SK-N-SH treated with all-trans-retinoic acid at 6 μM for 48 hours (cell line): ENCODE measurements around the gene NTPCR.

ENCODE experiments used
- ATAC-seq: fragments of 200-7000 bp; cut with Tn5 transposase; 3 replicates; pipeline ENCODE4 v1.9.1; 2020; ENCODE audit warnings: mild to moderate bottlenecking, moderate library complexity
- ARNTL ChIP-seq: fragments of 450-650 bp; formaldehyde crosslinking; IDR thresholded peaks from 2 replicates; pipeline ENCODE4 v1.5.0; 2020; ENCODE audit warnings: low read depth, mild to moderate bottlenecking, moderate library complexity, borderline replicate concordance
- CSRNP3 ChIP-seq: fragments of 250-450 bp; sonication (Bioruptor Pico); IDR thresholded peaks from 2 replicates; pipeline ENCODE4 v1.5.1; 2021; ENCODE audit warnings: mild to moderate bottlenecking, moderate library complexity
- ESRRG ChIP-seq: fragments of 250-450 bp; sonication (Bioruptor Pico); IDR thresholded peaks from 2 replicates; pipeline ENCODE4 v1.6.1; 2021; ENCODE audit warnings: mild to moderate bottlenecking
- GLIS3 ChIP-seq: fragments of 250-450 bp; sonication (Bioruptor Pico); IDR thresholded peaks from 2 replicates; pipeline ENCODE4 v1.5.0; 2020; ENCODE audit warnings: mild to moderate bottlenecking, moderate library complexity
- ISL1 ChIP-seq: fragments of 250-450 bp; sonication (Bioruptor Pico); IDR thresholded peaks from 2 replicates; pipeline ENCODE4 v2.1.2; 2022; ENCODE audit warnings: mild to moderate bottlenecking, moderate library complexity
- OSR1 ChIP-seq: fragments of 250-450 bp; sonication (Bioruptor Pico); IDR thresholded peaks from 2 replicates; pipeline ENCODE4 v1.8.0; 2022; ENCODE audit warnings: moderate library complexity, mild to moderate bottlenecking, inconsistent platforms
- PPARA ChIP-seq: fragments of 250-450 bp; sonication (Bioruptor Pico); IDR thresholded peaks from 2 replicates; pipeline ENCODE4 v1.5.0; 2020; ENCODE audit warnings: mild to moderate bottlenecking, borderline replicate concordance
- RARB ChIP-seq: fragments of 250-450 bp; sonication (Bioruptor Pico); IDR thresholded peaks from 2 replicates; pipeline ENCODE4 v1.8.0; 2021; ENCODE audit warnings: mild to moderate bottlenecking, moderate library complexity
- SNAI2 ChIP-seq: fragments of 250-450 bp; sonication (Bioruptor Pico); IDR thresholded peaks from 2 replicates; pipeline ENCODE4 v1.5.0; 2020; ENCODE audit warnings: mild to moderate bottlenecking, moderate library complexity
- TCF4 ChIP-seq: fragments of 250-450 bp; sonication (Bioruptor Pico); IDR thresholded peaks from 2 replicates; pipeline ENCODE4 v1.8.0; 2021; ENCODE audit warnings: mild to moderate bottlenecking, moderate library complexity, borderline replicate concordance
- TOX ChIP-seq: fragments of 250-450 bp; sonication (Bioruptor Pico); IDR thresholded peaks from 2 replicates; pipeline ENCODE4 v1.8.0; 2021; ENCODE audit warnings: mild to moderate bottlenecking, moderate library complexity, borderline replicate concordance
- TSHZ2 ChIP-seq: fragments of 250-450 bp; sonication (Bioruptor Pico); IDR thresholded peaks from 2 replicates; pipeline ENCODE4 v1.5.0; 2020; ENCODE audit warnings: mild to moderate bottlenecking, moderate library complexity
- ZC3H10 ChIP-seq: fragments of 250-450 bp; sonication (Bioruptor Pico); IDR thresholded peaks from 2 replicates; pipeline ENCODE4 v1.5.1; 2021; ENCODE audit warnings: mild to moderate bottlenecking, moderate library complexity
- ZFP3 ChIP-seq: fragments of 250-450 bp; sonication (Bioruptor Pico); IDR thresholded peaks from 2 replicates; pipeline ENCODE4 v1.5.0; 2020; ENCODE audit warnings: mild to moderate bottlenecking, moderate library complexity
- ZFP30 ChIP-seq: fragments of 450-650 bp; formaldehyde crosslinking; IDR thresholded peaks from 2 replicates; pipeline ENCODE4 v1.5.0; 2022; ENCODE audit warnings: mild to moderate bottlenecking, moderate library complexity
- ZNF565 ChIP-seq: fragments of 450-650 bp; formaldehyde crosslinking; conservative IDR thresholded peaks from 2 replicates; pipeline ENCODE4 v1.5.0; 2020; ENCODE audit warnings: low read depth, mild to moderate bottlenecking, moderate library complexity
- ZNF70 ChIP-seq: fragments of 450-650 bp; formaldehyde crosslinking; IDR thresholded peaks from 2 replicates; pipeline ENCODE4 v1.5.0; 2020; ENCODE audit warnings: mild to moderate bottlenecking, moderate library complexity
- ZNF8 ChIP-seq: fragments of 450-650 bp; formaldehyde crosslinking; IDR thresholded peaks from 2 replicates; pipeline ENCODE4 v1.5.0; 2020; ENCODE audit warnings: mild to moderate bottlenecking, moderate library complexity
- TF ChIP-seq, protein P1 (sequence below): fragments of 250-450 bp; sonication (Bioruptor Pico); IDR thresholded peaks from 2 replicates; pipeline ENCODE4 v1.8.0; 2021; ENCODE audit warnings: low read depth, mild to moderate bottlenecking, moderate library complexity, borderline replicate concordance
- TF ChIP-seq, protein P2 (sequence below): fragments of 250-450 bp; sonication (Bioruptor Pico); IDR thresholded peaks from 2 replicates; pipeline ENCODE4 v1.5.1; 2020; ENCODE audit warnings: low read depth, mild to moderate bottlenecking, moderate library complexity
- TF ChIP-seq, protein P3 (sequence below): fragments of 250-450 bp; sonication (Bioruptor Pico); IDR thresholded peaks from 2 replicates; pipeline ENCODE4 v1.8.0; 2020; ENCODE audit warnings: mild to moderate bottlenecking, moderate library complexity, borderline replicate concordance

The NTPCR gene

DNA sequence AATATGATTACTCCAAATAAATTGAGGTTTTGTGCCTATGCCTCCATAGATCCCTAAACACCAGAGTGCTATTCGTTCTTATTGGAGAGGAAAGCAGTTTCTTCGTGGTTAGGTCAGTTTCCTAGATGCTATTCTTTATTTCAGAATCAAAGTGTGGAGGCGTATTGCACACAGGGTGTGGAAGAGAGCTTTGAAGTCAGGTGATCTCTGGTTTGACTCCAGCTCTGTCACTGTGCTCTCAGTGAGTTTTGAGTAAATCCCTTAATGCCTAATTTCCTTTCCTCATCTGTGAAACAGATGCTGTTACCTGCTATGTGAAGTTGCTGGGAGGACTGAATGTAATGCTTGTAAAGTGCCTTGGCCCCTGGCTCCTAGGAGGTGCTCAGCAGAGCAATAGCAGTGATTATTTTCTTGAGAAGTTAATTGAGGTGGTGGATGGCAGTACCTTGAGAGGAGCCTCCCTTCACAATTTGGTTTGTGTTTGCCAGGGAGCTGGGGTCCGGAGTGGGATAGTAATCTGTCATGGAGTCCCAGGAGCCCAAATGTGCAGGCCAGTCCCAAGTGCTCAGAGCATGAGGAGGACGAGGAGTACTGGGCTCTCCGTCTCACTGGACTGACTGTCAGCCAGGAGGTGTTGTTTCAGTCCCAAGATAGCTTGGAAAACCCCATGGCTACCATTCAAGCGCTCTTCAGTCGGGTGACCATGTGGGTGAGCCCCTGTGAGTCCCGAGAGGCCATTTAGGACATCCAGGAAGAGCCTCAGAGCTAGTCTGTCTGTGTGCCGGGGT lies 14.9 kb downstream of the NTPCR start:
- ATAC-seq, result no peak
- TF ChIP-seq ZNF8 (no peak), ZFP30 (CRISPR knock-in tag) (no peak), RARB (CRISPR knock-in tag) (no peak), OSR1 (CRISPR knock-in tag) (no peak), TOX (CRISPR knock-in tag) (no peak), ISL1 (CRISPR knock-in tag) (no peak), ZC3H10 (CRISPR knock-in tag) (no peak), TCF4 (CRISPR knock-in tag) (no peak), ZFP3 (no peak), ARNTL (CRISPR knock-in tag) (no peak)
- TF ChIP-seq, protein P1, sequence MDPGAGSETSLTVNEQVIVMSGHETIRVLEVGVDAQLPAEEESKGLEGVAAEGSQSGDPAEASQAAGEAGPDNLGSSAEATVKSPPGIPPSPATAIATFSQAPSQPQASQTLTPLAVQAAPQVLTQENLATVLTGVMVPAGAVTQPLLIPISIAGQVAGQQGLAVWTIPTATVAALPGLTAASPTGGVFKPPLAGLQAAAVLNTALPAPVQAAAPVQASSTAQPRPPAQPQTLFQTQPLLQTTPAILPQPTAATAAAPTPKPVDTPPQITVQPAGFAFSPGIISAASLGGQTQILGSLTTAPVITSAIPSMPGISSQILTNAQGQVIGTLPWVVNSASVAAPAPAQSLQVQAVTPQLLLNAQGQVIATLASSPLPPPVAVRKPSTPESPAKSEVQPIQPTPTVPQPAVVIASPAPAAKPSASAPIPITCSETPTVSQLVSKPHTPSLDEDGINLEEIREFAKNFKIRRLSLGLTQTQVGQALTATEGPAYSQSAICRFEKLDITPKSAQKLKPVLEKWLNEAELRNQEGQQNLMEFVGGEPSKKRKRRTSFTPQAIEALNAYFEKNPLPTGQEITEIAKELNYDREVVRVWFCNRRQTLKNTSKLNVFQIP (CRISPR knock-in tag), result no peak

GRCh38 chr1:232965912-232966217 lies 15.5 kb downstream of the NTPCR start:
- TF ChIP-seq TSHZ2, result no peak
- TF ChIP-seq TCF4 (CRISPR knock-in tag), result no peak
- no peak for TF ChIP-seq ARNTL (CRISPR knock-in tag)
- no peak for TF ChIP-seq ISL1 (CRISPR knock-in tag)
- TF ChIP-seq ZC3H10 (CRISPR knock-in tag), result no peak
- TF ChIP-seq TOX (CRISPR knock-in tag), result no peak
- TF ChIP-seq ZNF565, result no peak
- TF ChIP-seq, protein P2, sequence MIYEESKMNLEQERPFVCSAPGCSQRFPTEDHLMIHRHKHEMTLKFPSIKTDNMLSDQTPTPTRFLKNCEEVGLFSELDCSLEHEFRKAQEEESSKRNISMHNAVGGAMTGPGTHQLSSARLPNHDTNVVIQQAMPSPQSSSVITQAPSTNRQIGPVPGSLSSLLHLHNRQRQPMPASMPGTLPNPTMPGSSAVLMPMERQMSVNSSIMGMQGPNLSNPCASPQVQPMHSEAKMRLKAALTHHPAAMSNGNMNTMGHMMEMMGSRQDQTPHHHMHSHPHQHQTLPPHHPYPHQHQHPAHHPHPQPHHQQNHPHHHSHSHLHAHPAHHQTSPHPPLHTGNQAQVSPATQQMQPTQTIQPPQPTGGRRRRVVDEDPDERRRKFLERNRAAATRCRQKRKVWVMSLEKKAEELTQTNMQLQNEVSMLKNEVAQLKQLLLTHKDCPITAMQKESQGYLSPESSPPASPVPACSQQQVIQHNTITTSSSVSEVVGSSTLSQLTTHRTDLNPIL (CRISPR knock-in tag), result no peak
- no peak for TF ChIP-seq OSR1 (CRISPR knock-in tag)
- no peak for TF ChIP-seq SNAI2 (CRISPR knock-in tag)
- no peak for TF ChIP-seq ZNF70 (CRISPR knock-in tag)
- no peak for TF ChIP-seq CSRNP3 (CRISPR knock-in tag)
- TF ChIP-seq ZFP3, result no peak
- ATAC-seq, result no peak

GRCh38 chr1:232966663-232967062 lies 16.3 kb downstream of the NTPCR start:
- ATAC-seq, result no peak
- TF ChIP-seq ZFP30 (CRISPR knock-in tag) (no peak), ZNF8 (no peak), CSRNP3 (CRISPR knock-in tag) (no peak), PPARA (CRISPR knock-in tag) (no peak), ESRRG (CRISPR knock-in tag) (no peak), GLIS3 (no peak), ZC3H10 (CRISPR knock-in tag) (no peak), TCF4 (CRISPR knock-in tag) (no peak)
- TF ChIP-seq, protein P2 (CRISPR knock-in tag), result no peak
- TF ChIP-seq, protein P3, sequence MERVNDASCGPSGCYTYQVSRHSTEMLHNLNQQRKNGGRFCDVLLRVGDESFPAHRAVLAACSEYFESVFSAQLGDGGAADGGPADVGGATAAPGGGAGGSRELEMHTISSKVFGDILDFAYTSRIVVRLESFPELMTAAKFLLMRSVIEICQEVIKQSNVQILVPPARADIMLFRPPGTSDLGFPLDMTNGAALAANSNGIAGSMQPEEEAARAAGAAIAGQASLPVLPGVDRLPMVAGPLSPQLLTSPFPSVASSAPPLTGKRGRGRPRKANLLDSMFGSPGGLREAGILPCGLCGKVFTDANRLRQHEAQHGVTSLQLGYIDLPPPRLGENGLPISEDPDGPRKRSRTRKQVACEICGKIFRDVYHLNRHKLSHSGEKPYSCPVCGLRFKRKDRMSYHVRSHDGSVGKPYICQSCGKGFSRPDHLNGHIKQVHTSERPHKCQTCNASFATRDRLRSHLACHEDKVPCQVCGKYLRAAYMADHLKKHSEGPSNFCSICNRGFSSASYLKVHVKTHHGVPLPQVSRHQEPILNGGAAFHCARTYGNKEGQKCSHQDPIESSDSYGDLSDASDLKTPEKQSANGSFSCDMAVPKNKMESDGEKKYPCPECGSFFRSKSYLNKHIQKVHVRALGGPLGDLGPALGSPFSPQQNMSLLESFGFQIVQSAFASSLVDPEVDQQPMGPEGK (CRISPR knock-in tag), result no peak
